ENCODE results near the gene TBX2. TPM values are rescaled to one million over a fixed set of nuclear protein-coding genes. Genes with fewer than 3 reads are reported as not detected.

TBX2 gene
- total and polyA plus RNA-seq, 2 of the 13 experiments (the other 11 are each of a cell fraction or from before 2014, with no cell fraction given): 2.8 to 15.3 TPM

DNA sequence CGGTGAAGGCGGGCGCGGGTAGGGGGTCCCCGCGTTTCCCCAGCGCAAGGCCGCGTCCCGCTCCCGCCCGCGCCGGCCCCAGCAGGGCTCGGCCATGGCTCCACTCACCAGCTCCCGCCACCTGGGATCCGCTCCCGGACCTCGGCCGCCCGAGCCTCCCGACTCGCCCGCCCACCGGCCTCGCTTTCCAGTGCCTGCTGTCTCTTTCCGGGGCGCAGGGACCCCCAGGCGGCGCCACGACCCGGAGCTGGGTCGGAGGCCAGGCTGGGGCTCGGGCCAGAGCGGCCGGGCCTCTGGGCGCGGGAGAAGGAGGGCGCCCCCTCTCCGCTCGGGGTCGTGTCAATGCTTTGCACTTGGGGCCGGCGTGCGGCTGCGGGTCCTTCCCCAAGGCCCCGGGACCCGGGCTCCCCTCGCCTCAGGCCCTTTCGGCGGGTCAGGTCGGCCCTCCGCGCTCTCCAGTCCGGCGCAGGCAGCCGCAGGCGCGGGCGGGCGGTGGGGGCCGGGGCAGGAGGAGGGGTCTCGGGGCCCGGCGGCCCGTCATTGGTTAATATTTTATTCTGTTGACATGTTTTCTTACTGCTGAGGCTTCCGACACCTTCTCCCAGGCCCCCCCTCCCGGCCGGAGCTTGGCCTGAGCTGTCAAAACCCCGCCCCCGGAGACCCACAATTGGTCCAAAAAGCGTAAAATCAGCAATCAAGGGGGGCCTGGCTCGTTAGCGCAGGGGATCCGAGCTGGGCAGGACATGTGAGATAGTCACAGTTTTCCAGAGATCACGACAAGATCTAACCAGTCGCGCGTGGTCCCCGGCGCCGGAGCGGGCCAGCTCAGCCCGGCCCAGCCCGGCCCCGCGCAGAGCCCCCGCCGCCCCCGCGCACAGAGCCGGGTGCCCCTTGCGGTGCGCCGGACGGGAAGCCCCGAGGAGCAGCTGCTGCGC is at the start of gene TBX2 (continued):
- TF ChIP-seq KLF6 (CRISPR knock-in tag; IDR thresholded peaks at IDR 0.05) (peak; percentile 45; the same call in 1 of the 2 replicates), SATB2 (CRISPR knock-in tag; IDR thresholded peaks at IDR 0.05) (peak; percentile 82; the same call in 1 of the 2 replicates), HDAC1 (CRISPR knock-in tag; IDR thresholded peaks at IDR 0.05) (peak; percentile 64), MXD4 (CRISPR knock-in tag; IDR thresholded peaks at IDR 0.05) (peak; percentile 74; the same call in 1 of the 2 replicates), ZNF713 (CRISPR knock-in tag; IDR thresholded peaks at IDR 0.05) (no peak), ZNF652 (CRISPR knock-in tag; IDR thresholded peaks at IDR 0.05; ENCODE audit: borderline replicate concordance, low read depth) (no peak), TMF1 (CRISPR knock-in tag; IDR thresholded peaks at IDR 0.05; ENCODE audit: low read depth) (peak; percentile 66; the same call in 1 of the 2 replicates), NAIF1 (CRISPR knock-in tag; IDR thresholded peaks at IDR 0.05; ENCODE audit: borderline replicate concordance) (no peak), ZNF562 (CRISPR knock-in tag; IDR thresholded peaks at IDR 0.05; ENCODE audit: borderline replicate concordance) (no peak), ASH2L (IDR thresholded peaks at IDR 0.05; ENCODE audit: insufficient read length, low read depth, low read length) (peak; percentile 63), ELF4 (CRISPR knock-in tag; IDR thresholded peaks at IDR 0.05; ENCODE audit: borderline replicate concordance) (no peak), KDM2A (CRISPR knock-in tag; IDR thresholded peaks at IDR 0.05; ENCODE audit: borderline replicate concordance, low read depth) (peak; percentile 78), CHD2 (IDR thresholded peaks at IDR 0.05; ENCODE audit: low read depth, low read length) (no peak), SMARCE1 (IDR thresholded peaks at IDR 0.05; ENCODE audit: borderline replicate concordance) (no peak), ZNF121 (CRISPR knock-in tag; IDR thresholded peaks at IDR 0.05) (peak; percentile 99), ZNF446 (CRISPR knock-in tag; IDR thresholded peaks at IDR 0.05) (peak; percentile 87; the same call in 1 of the 2 replicates), MBNL3 (CRISPR knock-in tag; conservative IDR thresholded peaks at IDR 0.05) (no peak), SOX5 (CRISPR knock-in tag; IDR thresholded peaks at IDR 0.05; ENCODE audit: borderline replicate concordance) (no peak), ZSCAN30 (CRISPR knock-in tag; IDR thresholded peaks at IDR 0.05) (0 out of 2 replicates have a peak, but pooled peaks have one; percentile 41), ZFY (CRISPR knock-in tag; IDR thresholded peaks at IDR 0.05) (peak; percentile 97), RFX3 (CRISPR knock-in tag; IDR thresholded peaks at IDR 0.05) (no peak; the same call in 1 of the 2 replicates), ZNF772 (CRISPR knock-in tag; IDR thresholded peaks at IDR 0.05) (peak; percentile 51; the same call in 1 of the 2 replicates), GTF2F1 (IDR thresholded peaks at IDR 0.05; ENCODE audit: low read length) (no peak)
- TF ChIP-seq, protein P1, sequence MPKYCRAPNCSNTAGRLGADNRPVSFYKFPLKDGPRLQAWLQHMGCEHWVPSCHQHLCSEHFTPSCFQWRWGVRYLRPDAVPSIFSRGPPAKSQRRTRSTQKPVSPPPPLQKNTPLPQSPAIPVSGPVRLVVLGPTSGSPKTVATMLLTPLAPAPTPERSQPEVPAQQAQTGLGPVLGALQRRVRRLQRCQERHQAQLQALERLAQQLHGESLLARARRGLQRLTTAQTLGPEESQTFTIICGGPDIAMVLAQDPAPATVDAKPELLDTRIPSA (CRISPR knock-in tag; IDR thresholded peaks at IDR 0.05; ENCODE audit: borderline replicate concordance): 0 out of 2 replicates have a peak, but pooled peaks have one; percentile 27
- TF ChIP-seq, protein P2, sequence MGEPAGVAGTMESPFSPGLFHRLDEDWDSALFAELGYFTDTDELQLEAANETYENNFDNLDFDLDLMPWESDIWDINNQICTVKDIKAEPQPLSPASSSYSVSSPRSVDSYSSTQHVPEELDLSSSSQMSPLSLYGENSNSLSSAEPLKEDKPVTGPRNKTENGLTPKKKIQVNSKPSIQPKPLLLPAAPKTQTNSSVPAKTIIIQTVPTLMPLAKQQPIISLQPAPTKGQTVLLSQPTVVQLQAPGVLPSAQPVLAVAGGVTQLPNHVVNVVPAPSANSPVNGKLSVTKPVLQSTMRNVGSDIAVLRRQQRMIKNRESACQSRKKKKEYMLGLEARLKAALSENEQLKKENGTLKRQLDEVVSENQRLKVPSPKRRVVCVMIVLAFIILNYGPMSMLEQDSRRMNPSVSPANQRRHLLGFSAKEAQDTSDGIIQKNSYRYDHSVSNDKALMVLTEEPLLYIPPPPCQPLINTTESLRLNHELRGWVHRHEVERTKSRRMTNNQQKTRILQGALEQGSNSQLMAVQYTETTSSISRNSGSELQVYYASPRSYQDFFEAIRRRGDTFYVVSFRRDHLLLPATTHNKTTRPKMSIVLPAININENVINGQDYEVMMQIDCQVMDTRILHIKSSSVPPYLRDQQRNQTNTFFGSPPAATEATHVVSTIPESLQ (CRISPR knock-in tag; conservative IDR thresholded peaks at IDR 0.05): no peak
- TF ChIP-seq, protein P3, sequence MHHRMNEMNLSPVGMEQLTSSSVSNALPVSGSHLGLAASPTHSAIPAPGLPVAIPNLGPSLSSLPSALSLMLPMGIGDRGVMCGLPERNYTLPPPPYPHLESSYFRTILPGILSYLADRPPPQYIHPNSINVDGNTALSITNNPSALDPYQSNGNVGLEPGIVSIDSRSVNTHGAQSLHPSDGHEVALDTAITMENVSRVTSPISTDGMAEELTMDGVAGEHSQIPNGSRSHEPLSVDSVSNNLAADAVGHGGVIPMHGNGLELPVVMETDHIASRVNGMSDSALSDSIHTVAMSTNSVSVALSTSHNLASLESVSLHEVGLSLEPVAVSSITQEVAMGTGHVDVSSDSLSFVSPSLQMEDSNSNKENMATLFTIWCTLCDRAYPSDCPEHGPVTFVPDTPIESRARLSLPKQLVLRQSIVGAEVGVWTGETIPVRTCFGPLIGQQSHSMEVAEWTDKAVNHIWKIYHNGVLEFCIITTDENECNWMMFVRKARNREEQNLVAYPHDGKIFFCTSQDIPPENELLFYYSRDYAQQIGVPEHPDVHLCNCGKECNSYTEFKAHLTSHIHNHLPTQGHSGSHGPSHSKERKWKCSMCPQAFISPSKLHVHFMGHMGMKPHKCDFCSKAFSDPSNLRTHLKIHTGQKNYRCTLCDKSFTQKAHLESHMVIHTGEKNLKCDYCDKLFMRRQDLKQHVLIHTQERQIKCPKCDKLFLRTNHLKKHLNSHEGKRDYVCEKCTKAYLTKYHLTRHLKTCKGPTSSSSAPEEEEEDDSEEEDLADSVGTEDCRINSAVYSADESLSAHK (CRISPR knock-in tag; IDR thresholded peaks at IDR 0.05; ENCODE audit: borderline replicate concordance): no peak
